ENCODE results near the gene CPA2. TPM values are rescaled to one million over a fixed set of nuclear protein-coding genes. Genes with fewer than 3 reads are reported as not detected.
"Not testable (repeated sequence)": the region's sequence is repeated elsewhere in the genome, so short reads cannot be mapped to it uniquely, and the experiment has no call there.

The CPA2 gene
- total RNA-seq, 1 donor from 2014 or later, result 0.14 TPM

DNA sequence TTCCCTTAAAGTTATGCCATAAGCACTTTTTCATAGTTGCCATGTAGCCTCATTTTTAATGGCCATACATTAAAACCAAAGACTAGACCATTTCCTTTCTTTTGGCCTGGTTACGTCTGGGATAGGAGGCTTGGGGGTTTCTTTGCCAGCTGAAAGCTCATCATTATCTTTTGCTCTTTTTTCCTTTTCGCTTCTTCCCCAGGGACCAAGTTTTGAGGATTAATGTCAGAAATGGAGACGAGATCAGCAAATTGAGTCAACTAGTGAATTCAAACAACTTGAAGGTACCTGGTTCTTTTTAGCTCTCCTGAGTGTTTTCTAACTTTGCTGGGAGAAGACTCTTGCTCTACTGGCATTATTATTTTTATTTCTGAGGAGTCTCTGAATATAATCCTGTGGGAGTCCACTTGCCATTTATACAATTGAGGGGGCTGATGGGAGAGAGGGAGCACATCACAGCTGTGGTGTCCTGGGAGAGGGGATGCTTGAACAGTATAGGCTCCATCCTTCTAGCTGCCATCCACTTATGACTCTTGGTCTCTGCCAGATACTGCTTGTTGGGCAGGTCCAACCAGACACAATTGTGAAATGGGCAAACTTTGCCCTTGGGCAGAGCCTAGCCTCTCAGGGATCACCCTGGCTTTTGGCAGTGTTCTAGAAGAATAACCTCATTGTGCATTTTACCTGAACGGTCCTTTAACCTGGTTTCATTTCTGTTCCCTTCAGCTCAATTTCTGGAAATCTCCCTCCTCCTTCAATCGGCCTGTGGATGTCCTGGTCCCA is 32.1 kb downstream of the CPA2 start:
- Mint-ChIP-seq H3K4me1 (no peaks in the 10 kb centered on the region), H3K9me3 (peaks cover 11% of the 10 kb centered on the region), H3K4me3 (no peak overlapping the region), H3K36me3 (ENCODE audit: low read depth) (no peaks in the 10 kb centered on the region), H3K27me3 (no peaks in the 10 kb centered on the region), H3K27ac (no peak overlapping the region)
- intact Hi-C loops (cut with micrococcal nuclease), result no loop called here
- no peak for DNase-seq

DNA sequence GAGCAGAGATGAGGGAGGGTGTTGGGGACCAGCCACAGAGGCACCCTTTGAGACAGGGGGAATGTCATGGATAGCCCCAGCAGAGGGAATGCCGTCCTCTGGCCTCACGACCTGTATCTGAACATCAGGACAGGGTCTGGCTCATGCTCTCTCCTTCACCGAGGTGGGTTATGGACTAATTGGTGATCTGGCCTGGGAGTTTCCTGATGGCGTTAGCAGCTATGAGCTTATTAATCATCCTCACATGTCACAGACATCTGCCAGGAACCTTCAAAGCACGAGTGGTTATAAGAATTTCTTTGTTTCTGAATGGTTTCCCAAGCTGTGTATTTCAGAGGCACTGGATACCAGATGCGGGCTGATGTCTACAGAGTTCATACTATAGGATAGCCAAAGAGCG is 33.2 kb downstream of the CPA2 start:
- no peaks in the 10 kb centered on the region for H3K4me1 Mint-ChIP-seq
- no peak for DNase-seq
- no peaks in the 10 kb centered on the region for H3K27me3 Mint-ChIP-seq
- intact Hi-C loops (cut with micrococcal nuclease), result no loop called here
- no peak overlapping the region for H3K4me3 Mint-ChIP-seq
- no peaks in the 10 kb centered on the region for H3K36me3 Mint-ChIP-seq (ENCODE audit: low read depth)
- no peak overlapping the region for H3K27ac Mint-ChIP-seq
- H3K9me3 Mint-ChIP-seq, result peaks cover 10% of the 10 kb centered on the region

DNA sequence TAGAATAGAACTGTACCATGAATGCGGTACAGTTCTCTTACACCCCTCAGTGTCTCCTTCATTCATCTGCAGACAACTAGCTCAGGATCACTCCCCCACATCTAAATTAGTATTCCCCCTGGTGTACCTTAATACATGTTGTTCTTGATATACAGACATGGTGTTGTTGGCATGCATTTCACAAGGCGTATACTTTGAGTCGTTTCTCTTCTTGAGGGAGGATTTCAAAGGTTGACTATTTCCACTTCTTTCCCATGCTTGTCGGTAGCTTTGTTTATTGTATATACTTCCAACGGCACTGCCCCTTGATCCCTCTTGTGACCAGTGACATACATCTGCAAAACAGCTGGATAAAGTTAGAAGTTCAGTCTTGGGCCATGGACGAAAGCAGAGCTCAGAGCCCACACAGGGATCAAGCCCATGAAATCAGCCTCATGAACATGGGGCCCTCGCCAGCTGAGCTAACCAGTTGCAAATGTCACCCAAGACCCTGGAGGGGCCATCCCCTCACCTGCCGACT is 34.9 kb downstream of the CPA2 start:
- no peak overlapping the region for H3K4me3 Mint-ChIP-seq
- H3K27me3 Mint-ChIP-seq, result no peaks in the 10 kb centered on the region
- no peak overlapping the region for H3K27ac Mint-ChIP-seq
- H3K9me3 Mint-ChIP-seq, result peaks cover 7% of the 10 kb centered on the region
- DNase-seq, result no peak
- intact Hi-C loops (cut with micrococcal nuclease), result no loop called here
- H3K4me1 Mint-ChIP-seq, result no peaks in the 10 kb centered on the region
- H3K36me3 Mint-ChIP-seq (ENCODE audit: low read depth), result no peaks in the 10 kb centered on the region

DNA sequence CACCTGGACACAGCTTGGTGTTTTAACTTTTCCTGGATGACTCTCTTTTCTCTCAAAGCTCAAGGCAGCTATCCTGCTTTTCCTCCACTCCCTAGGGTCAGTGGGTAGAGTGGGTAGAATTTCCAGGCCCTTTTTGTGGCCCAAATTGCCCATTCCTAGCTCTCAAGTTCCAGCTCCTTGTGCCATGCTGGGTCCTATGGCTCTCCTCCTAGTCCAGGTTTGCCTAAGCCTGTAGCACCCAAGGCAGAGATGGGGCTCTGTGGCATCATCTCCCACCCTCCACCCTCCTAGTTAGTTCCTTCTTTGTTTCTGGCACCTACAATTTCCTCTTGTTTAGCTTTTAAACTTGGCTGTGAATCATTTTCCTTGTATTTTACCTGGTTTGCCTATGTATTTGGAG is 36.0 kb downstream of the CPA2 start:
- Mint-ChIP-seq H3K9me3 (peaks cover 7% of the 10 kb centered on the region), H3K4me1 (no peaks in the 10 kb centered on the region), H3K36me3 (ENCODE audit: low read depth) (no peaks in the 10 kb centered on the region), H3K27me3 (no peaks in the 10 kb centered on the region), H3K27ac (no peak overlapping the region), H3K4me3 (no peak overlapping the region)
- DNase-seq, result no peak
- intact Hi-C loops (cut with micrococcal nuclease), result no loop called here

DNA sequence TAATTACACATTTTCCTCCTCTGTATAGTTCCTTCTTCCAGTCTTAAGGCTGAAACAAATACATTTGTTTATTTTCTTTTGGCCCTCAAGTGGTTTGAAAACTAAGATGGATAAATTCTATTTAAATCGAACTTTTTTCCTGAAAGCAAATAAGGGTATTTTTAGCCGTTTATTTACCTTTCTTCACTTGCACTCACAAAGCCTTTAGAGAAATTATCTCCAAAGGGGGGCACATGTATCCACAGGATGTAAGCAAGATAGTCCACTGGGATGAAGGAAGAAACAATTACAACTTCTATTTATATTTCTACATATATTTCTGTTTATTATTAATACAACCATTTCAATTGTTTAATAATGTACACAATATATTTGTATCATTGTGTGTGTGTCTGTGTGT is 36.5 kb downstream of the CPA2 start:
- Mint-ChIP-seq H3K27ac (no peak overlapping the region), H3K4me3 (no peak overlapping the region), H3K36me3 (ENCODE audit: low read depth) (no peaks in the 10 kb centered on the region), H3K4me1 (no peaks in the 10 kb centered on the region), H3K9me3 (peaks cover 7% of the 10 kb centered on the region), H3K27me3 (no peaks in the 10 kb centered on the region)
- no peak for DNase-seq
- intact Hi-C loops (cut with micrococcal nuclease), result no loop called here

DNA sequence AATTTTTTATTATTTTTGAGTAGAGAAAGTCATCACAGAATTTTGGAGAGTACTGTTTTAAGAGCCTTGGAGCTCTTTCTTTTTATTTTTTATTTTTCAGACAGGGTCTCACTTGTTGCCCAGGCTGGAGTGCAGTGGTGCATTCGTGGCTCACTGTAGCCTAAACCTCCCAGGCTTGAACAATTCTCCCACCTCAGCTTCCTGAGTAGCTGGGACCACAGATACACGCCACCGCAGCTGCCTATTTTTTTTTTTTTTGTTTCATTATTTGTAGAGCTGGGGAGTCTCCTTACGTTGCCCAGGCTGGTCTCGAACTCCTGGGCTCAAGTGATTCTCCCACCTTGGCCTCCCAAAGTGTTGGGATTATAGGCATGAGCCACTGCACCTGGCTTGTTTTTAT is 36.9 kb downstream of the CPA2 start:
- H3K27ac Mint-ChIP-seq, result no peak overlapping the region

DNA sequence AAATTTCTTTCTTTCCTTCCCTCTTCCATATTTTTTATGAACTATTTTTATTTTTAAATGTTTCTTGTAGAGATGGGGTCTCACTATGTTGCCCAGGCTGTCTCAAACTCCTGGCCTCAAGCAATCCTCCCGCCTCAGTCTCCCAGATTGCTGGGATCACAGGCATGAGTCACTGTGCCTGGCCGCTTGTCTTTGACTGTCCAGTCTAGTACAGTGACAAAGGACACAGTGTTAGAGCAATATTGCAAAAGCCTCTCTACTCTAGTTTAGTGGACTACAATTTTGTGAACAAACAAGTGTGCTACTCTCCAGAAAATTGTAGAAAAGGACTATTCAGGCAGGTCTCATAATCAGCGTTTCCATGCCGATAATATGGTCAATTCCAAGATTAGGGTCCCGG is 37.3 kb downstream of the CPA2 start:
- intact Hi-C loops (cut with micrococcal nuclease), result no loop called here
- Mint-ChIP-seq H3K4me3 (no peak overlapping the region), H3K9me3 (peaks cover 7% of the 10 kb centered on the region), H3K36me3 (ENCODE audit: low read depth) (no peaks in the 10 kb centered on the region), H3K27ac (no peak overlapping the region), H3K4me1 (no peaks in the 10 kb centered on the region), H3K27me3 (no peaks in the 10 kb centered on the region)
- no peak for DNase-seq

More for the DNA sequence above, 36.9 kb downstream of the CPA2 start:
- no peak for DNase-seq
- H3K27me3 Mint-ChIP-seq, result no peaks in the 10 kb centered on the region
- no peaks in the 10 kb centered on the region for H3K36me3 Mint-ChIP-seq (ENCODE audit: low read depth)
- no peaks in the 10 kb centered on the region for H3K4me1 Mint-ChIP-seq
- intact Hi-C loops (cut with micrococcal nuclease), result no loop called here
- peaks cover 7% of the 10 kb centered on the region for H3K9me3 Mint-ChIP-seq
- H3K4me3 Mint-ChIP-seq, result no peak overlapping the region

DNA sequence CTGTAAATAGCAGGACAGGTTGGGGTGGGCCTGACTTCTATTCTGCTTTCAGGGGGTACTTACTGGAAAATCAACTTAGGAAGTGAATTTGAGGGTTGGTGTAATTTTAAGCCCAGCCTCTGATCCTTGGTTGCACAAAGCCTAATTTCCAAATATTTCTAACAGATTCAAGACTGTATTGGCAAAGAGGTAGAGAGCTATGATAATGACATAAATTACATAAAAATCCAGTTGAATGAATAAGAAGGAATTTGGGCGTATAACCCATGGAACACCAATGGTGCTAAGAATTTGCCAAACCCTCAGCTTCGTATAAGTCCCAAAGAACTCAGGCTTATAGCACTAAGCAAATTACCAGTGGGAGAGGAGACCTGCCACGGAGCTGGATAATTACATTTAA is 38.2 kb downstream of the CPA2 start:
- no peaks in the 10 kb centered on the region for H3K36me3 Mint-ChIP-seq (ENCODE audit: low read depth)
- no peaks in the 10 kb centered on the region for H3K4me1 Mint-ChIP-seq
- intact Hi-C loops (cut with micrococcal nuclease), result no loop called here
- H3K4me3 Mint-ChIP-seq, result no peak overlapping the region
- H3K27ac Mint-ChIP-seq, result no peak overlapping the region
- DNase-seq, result no peak
- H3K9me3 Mint-ChIP-seq, result peaks cover 7% of the 10 kb centered on the region
- no peaks in the 10 kb centered on the region for H3K27me3 Mint-ChIP-seq

DNA sequence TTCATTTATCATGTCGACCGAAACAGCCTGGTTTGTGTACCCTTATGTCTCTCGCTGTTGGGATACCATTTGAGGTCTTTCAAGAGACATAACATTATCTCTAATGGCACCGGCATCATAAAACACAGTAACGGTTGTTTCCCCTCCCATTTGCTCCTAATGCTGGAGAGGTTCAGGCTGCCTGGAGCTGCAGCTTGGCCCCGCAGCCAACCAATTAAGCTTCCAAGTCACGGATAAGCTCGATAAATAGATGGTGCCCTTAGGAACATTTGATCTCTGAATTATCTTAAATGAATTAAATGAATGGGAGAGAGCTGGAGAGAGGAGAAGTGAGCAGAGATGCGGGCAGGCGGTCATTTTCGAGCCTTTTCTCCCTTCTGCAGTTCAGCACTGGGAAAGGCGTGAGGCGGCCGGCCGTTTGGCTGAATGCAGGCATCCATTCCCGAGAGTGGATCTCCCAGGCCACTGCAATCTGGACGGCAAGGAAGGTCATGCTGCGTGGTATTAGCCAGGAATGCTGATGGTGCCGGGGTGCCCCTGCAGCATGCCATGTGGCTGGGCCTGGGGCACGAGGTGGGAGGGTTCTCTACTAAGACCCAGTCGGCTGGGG is 38.9 kb downstream of the CPA2 start:
- Mint-ChIP-seq H3K27me3 (no peaks in the 10 kb centered on the region), H3K9me3 (peaks cover 7% of the 10 kb centered on the region), H3K4me1 (no peaks in the 10 kb centered on the region), H3K4me3 (no peak overlapping the region), H3K27ac (no peak overlapping the region), H3K36me3 (ENCODE audit: low read depth) (no peaks in the 10 kb centered on the region)
- intact Hi-C loops (cut with micrococcal nuclease), result no loop called here
- DNase-seq, result no peak

DNA sequence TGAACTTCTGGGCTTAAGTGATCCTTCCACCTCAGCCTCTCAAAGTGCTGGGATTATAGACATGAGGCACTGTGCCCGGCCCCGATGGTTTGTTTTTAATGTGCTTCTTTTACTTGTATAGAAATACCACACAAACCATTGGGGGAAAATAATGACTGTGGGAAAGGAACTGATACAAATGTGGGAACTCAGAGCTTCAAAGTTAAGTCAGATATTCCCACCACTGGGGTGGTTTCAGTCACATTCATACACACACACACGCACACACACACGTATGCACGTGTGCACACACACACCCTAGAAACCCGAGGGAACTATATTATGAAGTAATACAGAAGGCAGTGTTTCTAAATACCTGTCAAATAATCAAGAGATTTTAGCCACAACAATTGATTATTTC is 43.3 kb downstream of the CPA2 start:
- Mint-ChIP-seq H3K36me3 (ENCODE audit: low read depth) (no peaks in the 10 kb centered on the region), H3K4me3 (no peak overlapping the region), H3K9me3 (no peaks in the 10 kb centered on the region), H3K27me3 (no peaks in the 10 kb centered on the region), H3K27ac (no peak overlapping the region), H3K4me1 (no peaks in the 10 kb centered on the region)
- DNase-seq, result no peak
- intact Hi-C loops (cut with micrococcal nuclease), result no loop called here

DNA sequence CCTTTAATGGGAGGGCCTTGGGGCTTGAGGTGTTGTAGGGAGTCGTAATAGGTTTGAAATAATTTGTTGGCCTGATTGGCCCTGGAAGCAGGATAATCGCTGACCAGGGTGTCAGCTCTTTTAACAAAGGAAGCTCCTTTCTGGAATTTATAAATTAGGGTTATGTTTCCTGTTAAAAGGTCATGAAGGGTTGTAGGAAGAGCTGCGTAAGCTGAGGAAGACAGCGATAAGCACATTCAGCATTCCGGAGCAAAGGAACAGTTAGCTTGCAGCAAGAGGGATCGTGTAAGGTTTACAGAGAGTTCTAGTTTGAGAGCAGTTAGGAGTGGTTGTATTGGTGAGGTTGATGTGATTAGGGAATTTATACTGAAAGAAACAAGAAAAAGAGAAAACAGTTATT is 47.6 kb downstream of the CPA2 start:
- Mint-ChIP-seq H3K27me3 (no peaks in the 10 kb centered on the region), H3K4me3 (no peak overlapping the region), H3K4me1 (no peaks in the 10 kb centered on the region), H3K27ac (no peak overlapping the region), H3K36me3 (ENCODE audit: low read depth) (no peaks in the 10 kb centered on the region), H3K9me3 (no peaks in the 10 kb centered on the region)
- intact Hi-C loops (cut with micrococcal nuclease), result no loop called here
- DNase-seq, result no peak

DNA sequence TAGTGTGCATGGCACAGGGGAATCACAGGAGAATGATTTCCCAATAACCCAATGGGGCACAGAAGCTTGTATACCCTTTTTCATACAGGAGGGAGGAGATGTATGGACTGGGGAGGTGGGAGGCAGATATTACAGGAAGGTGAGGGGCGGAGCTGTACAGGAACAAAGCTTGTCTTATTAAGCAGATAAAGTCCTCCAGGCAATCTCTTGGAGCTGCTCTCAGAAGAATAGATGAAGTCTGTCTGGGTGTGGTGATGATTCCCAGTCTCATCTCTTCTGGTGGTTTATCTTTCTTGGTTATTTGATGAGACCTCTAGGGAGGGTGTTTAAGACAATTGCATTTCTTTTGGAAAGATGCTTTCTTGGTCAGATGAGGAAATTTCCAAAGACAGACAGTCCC is 52.9 kb downstream of the CPA2 start:
- Mint-ChIP-seq H3K9me3 (no peaks in the 10 kb centered on the region), H3K4me3 (no peak overlapping the region), H3K4me1 (no peaks in the 10 kb centered on the region), H3K36me3 (ENCODE audit: low read depth) (no peaks in the 10 kb centered on the region), H3K27ac (no peak overlapping the region), H3K27me3 (no peaks in the 10 kb centered on the region)
- no peak for DNase-seq
- intact Hi-C loops (cut with micrococcal nuclease), result no loop called here

DNA sequence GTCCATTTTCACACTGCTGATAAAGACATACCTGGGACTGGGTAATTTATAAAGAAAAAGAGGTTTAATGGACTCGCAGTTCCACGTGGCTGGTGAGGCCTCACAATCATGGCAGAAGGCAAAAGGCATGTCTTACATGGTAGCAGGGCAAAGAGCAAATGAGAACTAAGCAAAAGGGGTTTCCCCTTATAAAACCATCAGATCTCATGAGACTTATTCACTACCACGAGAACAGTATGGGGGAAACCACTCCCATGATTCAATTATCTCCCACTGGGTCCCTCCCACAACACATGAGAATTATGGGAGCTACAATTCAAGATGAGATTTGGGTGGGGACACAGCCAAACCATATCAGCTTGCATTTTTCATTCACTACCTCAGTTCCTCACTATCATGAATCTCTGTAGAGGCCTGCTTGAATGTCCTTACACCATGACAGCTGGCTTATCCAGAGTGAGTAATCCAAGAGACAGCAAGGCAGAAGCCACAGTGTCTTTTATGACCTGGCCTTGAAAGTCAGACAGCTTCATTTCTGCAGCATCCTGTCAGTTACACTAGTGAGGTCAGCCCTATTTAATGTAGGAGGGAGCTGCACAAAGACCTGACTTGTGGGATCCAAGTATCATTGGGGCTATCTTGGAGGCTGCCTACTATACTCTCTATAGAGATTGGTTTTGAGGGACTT is 55.0 kb downstream of the CPA2 start:
- H3K27me3 Mint-ChIP-seq; DNase-seq; H3K4me1 Mint-ChIP-seq; H3K36me3 Mint-ChIP-seq (ENCODE audit: low read depth); H3K27ac Mint-ChIP-seq; H3K9me3 Mint-ChIP-seq; H3K4me3 Mint-ChIP-seq; intact Hi-C loops (cut with micrococcal nuclease): not testable (repeated sequence)

DNA sequence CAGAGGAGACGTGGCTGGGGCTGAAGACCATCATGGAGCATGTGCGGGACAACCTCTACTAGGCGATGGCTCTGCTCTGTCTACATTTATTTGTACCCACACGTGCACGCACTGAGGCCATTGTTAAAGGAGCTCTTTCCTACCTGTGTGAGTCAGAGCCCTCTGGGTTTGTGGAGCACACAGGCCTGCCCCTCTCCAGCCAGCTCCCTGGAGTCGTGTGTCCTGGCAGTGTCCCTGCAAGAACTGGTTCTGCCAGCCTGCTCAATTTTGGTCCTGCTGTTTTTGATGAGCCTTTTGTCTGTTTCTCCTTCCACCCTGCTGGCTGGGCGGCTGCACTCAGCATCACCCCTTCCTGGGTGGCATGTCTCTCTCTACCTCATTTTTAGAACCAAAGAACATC is 56.0 kb downstream of the CPA2 start:
- intact Hi-C loops (cut with micrococcal nuclease), result no loop called here
- Mint-ChIP-seq H3K4me3 (no peak overlapping the region), H3K27me3 (no peaks in the 10 kb centered on the region), H3K27ac (no peak overlapping the region), H3K9me3 (no peaks in the 10 kb centered on the region), H3K36me3 (ENCODE audit: low read depth) (no peaks in the 10 kb centered on the region), H3K4me1 (no peaks in the 10 kb centered on the region)
- no peak for DNase-seq

Data from activated CD4-positive, alpha-beta T cell treated with anti-CD3 and anti-CD28 coated beads, Interleukin-2, amount 10 ng/mL, durations not matched to agents 24 days and 14 days (primary cell).